ENCODE results near the gene NGF.

DNA sequence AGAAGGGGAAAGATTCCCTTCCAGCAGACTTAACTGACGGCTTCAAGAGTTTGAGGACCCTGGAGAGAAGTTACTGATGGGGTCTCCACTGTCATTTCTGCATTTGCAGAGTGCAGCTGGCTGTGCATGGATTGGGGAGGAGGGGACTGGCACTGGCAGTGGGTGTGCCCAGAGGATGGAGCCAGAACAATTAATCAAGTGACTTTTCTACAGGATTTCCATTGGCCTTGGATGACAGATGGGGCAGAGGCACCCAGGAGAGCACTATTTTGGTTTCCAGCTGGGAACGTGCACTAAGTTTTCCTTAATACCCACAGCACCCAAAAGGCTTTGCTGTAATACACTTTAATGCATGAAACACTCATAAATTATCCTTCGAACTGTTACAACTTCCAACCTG, 1.3 kb downstream of the NGF start:
- TF ChIP-seq POLR2AphosphoS5 (IDR thresholded peaks at IDR 0.05; ENCODE audit: low read depth, low read length) (no peak), SIN3A (IDR thresholded peaks at IDR 0.05; ENCODE audit: borderline replicate concordance, insufficient read depth, low read length) (no peak), TAF1 (IDR thresholded peaks at IDR 0.05; ENCODE audit: borderline replicate concordance, insufficient read depth, low read length) (no peak), FOXP2 (optimal IDR thresholded peaks at IDR 0.05; ENCODE audit: borderline replicate concordance, extremely low read depth, extremely low read length, insufficient read depth) (no peak)
- TF ChIP-seq, protein P1, sequence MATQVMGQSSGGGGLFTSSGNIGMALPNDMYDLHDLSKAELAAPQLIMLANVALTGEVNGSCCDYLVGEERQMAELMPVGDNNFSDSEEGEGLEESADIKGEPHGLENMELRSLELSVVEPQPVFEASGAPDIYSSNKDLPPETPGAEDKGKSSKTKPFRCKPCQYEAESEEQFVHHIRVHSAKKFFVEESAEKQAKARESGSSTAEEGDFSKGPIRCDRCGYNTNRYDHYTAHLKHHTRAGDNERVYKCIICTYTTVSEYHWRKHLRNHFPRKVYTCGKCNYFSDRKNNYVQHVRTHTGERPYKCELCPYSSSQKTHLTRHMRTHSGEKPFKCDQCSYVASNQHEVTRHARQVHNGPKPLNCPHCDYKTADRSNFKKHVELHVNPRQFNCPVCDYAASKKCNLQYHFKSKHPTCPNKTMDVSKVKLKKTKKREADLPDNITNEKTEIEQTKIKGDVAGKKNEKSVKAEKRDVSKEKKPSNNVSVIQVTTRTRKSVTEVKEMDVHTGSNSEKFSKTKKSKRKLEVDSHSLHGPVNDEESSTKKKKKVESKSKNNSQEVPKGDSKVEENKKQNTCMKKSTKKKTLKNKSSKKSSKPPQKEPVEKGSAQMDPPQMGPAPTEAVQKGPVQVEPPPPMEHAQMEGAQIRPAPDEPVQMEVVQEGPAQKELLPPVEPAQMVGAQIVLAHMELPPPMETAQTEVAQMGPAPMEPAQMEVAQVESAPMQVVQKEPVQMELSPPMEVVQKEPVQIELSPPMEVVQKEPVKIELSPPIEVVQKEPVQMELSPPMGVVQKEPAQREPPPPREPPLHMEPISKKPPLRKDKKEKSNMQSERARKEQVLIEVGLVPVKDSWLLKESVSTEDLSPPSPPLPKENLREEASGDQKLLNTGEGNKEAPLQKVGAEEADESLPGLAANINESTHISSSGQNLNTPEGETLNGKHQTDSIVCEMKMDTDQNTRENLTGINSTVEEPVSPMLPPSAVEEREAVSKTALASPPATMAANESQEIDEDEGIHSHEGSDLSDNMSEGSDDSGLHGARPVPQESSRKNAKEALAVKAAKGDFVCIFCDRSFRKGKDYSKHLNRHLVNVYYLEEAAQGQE (IDR thresholded peaks at IDR 0.05; ENCODE audit: insufficient read depth in 1 of 2, low read depth in 2 of 2, low read length in 2 of 2), result no peak

Data from PFSK-1 (cell line).